Measurements from ENCODE around the gene RFXAP. TPM values are rescaled to one million over a fixed set of nuclear protein-coding genes. Genes with fewer than 3 reads are reported as not detected.

The RFXAP gene
- polyA plus RNA-seq, 1 donor (not counting 4 experiments of a cell fraction or from before 2014, with no cell fraction given), result 2.8 TPM

- H3K4me3 ChIP-seq (ENCODE audit: control insufficient read depth in 2 of 3, extremely low read depth in 1 of 3, insufficient read depth in 2 of 3, low read depth in 1 of 3, low read length in 3 of 3), result no peak overlapping the region
- no peak overlapping the region for H3K4me2 ChIP-seq (ENCODE audit: control insufficient read depth, extremely low read depth, insufficient read depth, low read depth, low read length)
- H3K27ac ChIP-seq (ENCODE audit: control insufficient read depth, insufficient read depth, low read length), result no peak overlapping the region
- H3K9me1 ChIP-seq (ENCODE audit: control insufficient read depth, extremely low read depth, insufficient read depth, low read length), result no peaks in the 10 kb centered on the region
- dilution Hi-C loops (cut with MboI; ENCODE audit: extremely low pct_ligation_motif_present, low sequenced_read_pairs), result no loop called here
- H3K27me3 ChIP-seq (ENCODE audit: control insufficient read depth, extremely low read depth, insufficient read depth, low read length), result no peaks in the 10 kb centered on the region
- no peaks in the 10 kb centered on the region for H3K4me1 ChIP-seq (ENCODE audit: control insufficient read depth, extremely low read depth, insufficient read depth, low read length)
- no peak overlapping the region for H2AFZ ChIP-seq (ENCODE audit: control insufficient read depth, low read length)
- H3K36me3 ChIP-seq (ENCODE audit: control insufficient read depth in 2 of 2, extremely low read depth in 1 of 2, insufficient read depth in 2 of 2, low read length in 2 of 2), result no peaks in the 10 kb centered on the region
- TF ChIP-seq EZH2 (IDR thresholded peaks at IDR 0.05; ENCODE audit: low read length) (no peak), CTCF (optimal IDR thresholded peaks at IDR 0.05 in 1 of 3, IDR thresholded peaks at IDR 0.05 in 1 of 3, conservative IDR thresholded peaks at IDR 0.05 in 1 of 3; ENCODE audit: extremely low read depth in 1 of 3, insufficient read depth in 2 of 3, low read length in 3 of 3) (no peak)
- no peak for DNase-seq (ENCODE audit: low read depth, low spot score)
- no peaks in the 10 kb centered on the region for H3K79me2 ChIP-seq (ENCODE audit: control insufficient read depth, insufficient read depth, low read length)
- no peaks in the 10 kb centered on the region for H4K20me1 ChIP-seq (ENCODE audit: control insufficient read depth, extremely low read depth, insufficient read depth, low read length)
- FAIRE-seq, result no peak
- H3K9ac ChIP-seq (ENCODE audit: control insufficient read depth, extremely low read depth, insufficient read depth, low read length), result no peak overlapping the region
- H3K9me3 ChIP-seq (ENCODE audit: control insufficient read depth, low read depth, low read length), result no peaks in the 10 kb centered on the region
Measured at GRCh38 chr13:36865265-36865664, 46.2 kb downstream of the RFXAP start.

GRCh38 chr13:36866232-36866631 is 47.2 kb downstream of the RFXAP start:
- DNase-seq (ENCODE audit: low read depth, low spot score), result no peak
- H3K4me3 ChIP-seq (ENCODE audit: control insufficient read depth in 2 of 3, extremely low read depth in 1 of 3, insufficient read depth in 2 of 3, low read depth in 1 of 3, low read length in 3 of 3), result no peak overlapping the region
- no peak overlapping the region for H3K4me2 ChIP-seq (ENCODE audit: control insufficient read depth, extremely low read depth, insufficient read depth, low read depth, low read length)
- H3K9me1 ChIP-seq (ENCODE audit: control insufficient read depth, extremely low read depth, insufficient read depth, low read length), result no peaks in the 10 kb centered on the region
- H3K79me2 ChIP-seq (ENCODE audit: control insufficient read depth, insufficient read depth, low read length), result no peaks in the 10 kb centered on the region
- no peaks in the 10 kb centered on the region for H3K36me3 ChIP-seq (ENCODE audit: control insufficient read depth in 2 of 2, extremely low read depth in 1 of 2, insufficient read depth in 2 of 2, low read length in 2 of 2)
- no peak overlapping the region for H3K9ac ChIP-seq (ENCODE audit: control insufficient read depth, extremely low read depth, insufficient read depth, low read length)
- TF ChIP-seq CTCF (optimal IDR thresholded peaks at IDR 0.05 in 1 of 3, IDR thresholded peaks at IDR 0.05 in 1 of 3, conservative IDR thresholded peaks at IDR 0.05 in 1 of 3; ENCODE audit: extremely low read depth in 1 of 3, insufficient read depth in 2 of 3, low read length in 3 of 3), result no peak
- no peak for TF ChIP-seq EZH2 (IDR thresholded peaks at IDR 0.05; ENCODE audit: low read length)
- no peak overlapping the region for H3K27ac ChIP-seq (ENCODE audit: control insufficient read depth, insufficient read depth, low read length)
- no peak overlapping the region for H2AFZ ChIP-seq (ENCODE audit: control insufficient read depth, low read length)
- no peaks in the 10 kb centered on the region for H3K27me3 ChIP-seq (ENCODE audit: control insufficient read depth, extremely low read depth, insufficient read depth, low read length)
- H4K20me1 ChIP-seq (ENCODE audit: control insufficient read depth, extremely low read depth, insufficient read depth, low read length), result no peaks in the 10 kb centered on the region
- H3K9me3 ChIP-seq (ENCODE audit: control insufficient read depth, low read depth, low read length), result no peaks in the 10 kb centered on the region
- FAIRE-seq, result no peak
- no peaks in the 10 kb centered on the region for H3K4me1 ChIP-seq (ENCODE audit: control insufficient read depth, extremely low read depth, insufficient read depth, low read length)
- dilution Hi-C loops (cut with MboI; ENCODE audit: extremely low pct_ligation_motif_present, low sequenced_read_pairs), result no loop called here

Data from keratinocyte (primary cell).